HepG2 (cell line): Measurements from ENCODE around the gene GJC1. TPM values are rescaled to one million over a fixed set of nuclear protein-coding genes. Genes with fewer than 3 reads are reported as not detected.

ENCODE experiments used
- BRD4 ChIP-seq: sonication (generic); formaldehyde crosslinking; IDR thresholded peaks from 2 replicates; pipeline ENCODE4 v1.4.0; 2020; ENCODE audit warnings: missing genetic modification reagents
- CREB3 ChIP-seq: sonication (generic); formaldehyde crosslinking; IDR thresholded peaks from 2 replicates; pipeline ENCODE4 v1.5.0; 2020; ENCODE audit warnings: missing genetic modification reagents
- DNMT1 ChIP-seq: sonication (generic); formaldehyde crosslinking; IDR thresholded peaks from 2 replicates; pipeline ENCODE4 v1.5.1; 2020; ENCODE audit warnings: mild to moderate bottlenecking, missing genetic modification reagents
- DRAP1 ChIP-seq: IDR thresholded peaks from 2 replicates; pipeline ENCODE4 v1.6.1; 2016; ENCODE audit warnings: missing genetic modification reagents, missing compliant biosample characterization
- ELF3 ChIP-seq: IDR thresholded peaks from 2 replicates; pipeline ENCODE4 v1.6.1; 2016; ENCODE audit warnings: missing genetic modification reagents, missing compliant biosample characterization
- GPN1 ChIP-seq: sonication (generic); formaldehyde crosslinking; IDR thresholded peaks from 2 replicates; pipeline ENCODE4 v1.5.1; 2020; ENCODE audit warnings: missing genetic modification reagents, borderline replicate concordance
- HIVEP1 ChIP-seq: sonication (generic); formaldehyde crosslinking; IDR thresholded peaks from 2 replicates; pipeline ENCODE4 v1.4.0; 2020; ENCODE audit warnings: mild to moderate bottlenecking, missing genetic modification reagents
- HNRNPL ChIP-seq: fragments of 200-400 bp; formaldehyde crosslinking; IDR thresholded peaks from 2 replicates; pipeline ENCODE4 v1.6.1; 2017; ENCODE audit warnings: mild to moderate bottlenecking, low read depth, low read length
- HNRNPUL1 ChIP-seq: fragments of 200-400 bp; formaldehyde crosslinking; IDR thresholded peaks from 2 replicates; pipeline ENCODE4 v1.6.1; 2017; ENCODE audit warnings: low read depth, mild to moderate bottlenecking, low read length, moderate library complexity
- IRF1 ChIP-seq: sonication (generic); formaldehyde crosslinking; IDR thresholded peaks from 2 replicates; pipeline ENCODE4 v1.4.0; 2020; ENCODE audit warnings: low read depth, mild to moderate bottlenecking, missing genetic modification reagents
- MEIS1 ChIP-seq: sonication (generic); formaldehyde crosslinking; IDR thresholded peaks from 2 replicates; pipeline ENCODE4 v1.9.0; 2021; ENCODE audit warnings: mild to moderate bottlenecking, missing genetic modification reagents, moderate library complexity, borderline replicate concordance
- MXD4 ChIP-seq: IDR thresholded peaks from 2 replicates; pipeline ENCODE4 v1.6.1; 2016; ENCODE audit warnings: mild to moderate bottlenecking, missing biosample characterization, missing genetic modification reagents
- NFKB2 ChIP-seq: sonication (generic); formaldehyde crosslinking; IDR thresholded peaks from 2 replicates; pipeline ENCODE4 v1.4.0; 2020; ENCODE audit warnings: missing genetic modification reagents, borderline replicate concordance
- PITX1 ChIP-seq: sonication (generic); formaldehyde crosslinking; IDR thresholded peaks from 2 replicates; pipeline ENCODE4 v1.5.1; 2020; ENCODE audit warnings: mild to moderate bottlenecking, missing genetic modification reagents
- REST ChIP-seq, 2 experiments: IDR thresholded peaks; 2 replicates each; pipeline ENCODE4 v1.6.1; 2011 to 2012; ENCODE audit warnings: low read length in 2 of 2, borderline replicate concordance in 1 of 2, low read depth in 1 of 2, mild to moderate bottlenecking in 1 of 2, moderate library complexity in 1 of 2
- SIN3B ChIP-seq: fragments of 150-350 bp; IDR thresholded peaks from 2 replicates; pipeline ENCODE4 v1.6.1; 2014; ENCODE audit warnings: low read length
- XRCC5 ChIP-seq: fragments of 200-400 bp; formaldehyde crosslinking; optimal IDR thresholded peaks from 2 replicates; pipeline ENCODE3; 2017; ENCODE audit warnings: mild to moderate bottlenecking, low read length
- YEATS4 ChIP-seq: sonication (generic); formaldehyde crosslinking; IDR thresholded peaks from 2 replicates; pipeline ENCODE4 v1.4.0; 2020; ENCODE audit warnings: missing genetic modification reagents, borderline replicate concordance
- ZFY ChIP-seq: sonication (generic); formaldehyde crosslinking; IDR thresholded peaks from 2 replicates; pipeline ENCODE4 v1.4.0; 2020; ENCODE audit warnings: missing genetic modification reagents
- ZNF138 ChIP-seq: sonication (generic); formaldehyde crosslinking; IDR thresholded peaks from 2 replicates; pipeline ENCODE4 v1.5.0; 2020; ENCODE audit warnings: mild to moderate bottlenecking, low read depth, missing genetic modification reagents
- ZNF260 ChIP-seq: sonication (generic); formaldehyde crosslinking; IDR thresholded peaks from 2 replicates; pipeline ENCODE4 v1.4.0; 2020; ENCODE audit warnings: missing genetic modification reagents, low read depth, mild to moderate bottlenecking, borderline replicate concordance
- ZNF343 ChIP-seq: sonication (generic); formaldehyde crosslinking; IDR thresholded peaks from 2 replicates; pipeline ENCODE4 v1.4.0; 2020; ENCODE audit warnings: mild to moderate bottlenecking, missing genetic modification reagents
- ZNF513 ChIP-seq: sonication (generic); formaldehyde crosslinking; conservative IDR thresholded peaks from 2 replicates; pipeline ENCODE4 v1.5.0; 2020; ENCODE audit warnings: missing genetic modification reagents
- polyA plus RNA-seq, 8 experiments: library from polyadenylated mRNA; depleted of rRNA in 3 of 8; stranded (reverse) in 7 of 8; unstranded in 1 of 8; fragments of >200 nt; fragmentation: Illumina TruSeq in 4 of 8; extraction: Trizol in 4 of 8; gene quantifications; 2 replicates each; pipeline versions ENCODE4 v1.2.1 to v1.2.3, GENCODE V29; 2011 to 2016; ENCODE audit warnings: low read depth in 4 of 8, missing spikeins in 1 of 8, mixed read lengths in 1 of 8; ENCODE audit not compliant: insufficient read depth in 1 of 8
- total RNA-seq, 5 experiments: library from RNA; depleted of rRNA; stranded (reverse); fragments of >200 nt; fragmentation: Illumina TruSeq; extraction: Trizol; gene quantifications; 2 replicates each; pipeline ENCODE4 v1.2.3, GENCODE V29; 2016; ENCODE audit warnings: low read depth in 1 of 5

The GJC1 gene
- total and polyA plus RNA-seq, 2 of the 13 experiments (the other 11 are each of a cell fraction or from before 2014, with no cell fraction given): 1.7 TPM

- TF ChIP-seq XRCC5 (peak; percentile 13), ZFY (CRISPR knock-in tag) (peak; percentile 36), ELF3 (CRISPR knock-in tag) (peak; percentile 24; the same call in 1 of the 2 replicates), BRD4 (CRISPR knock-in tag) (peak; percentile 61; the same call in 1 of the 2 replicates), IRF1 (0 out of 2 replicates have a peak, but pooled peaks have one; percentile 63), NFKB2 (CRISPR knock-in tag) (peak; percentile 34; the same call in 1 of the 2 replicates), REST (IDR thresholded peaks at IDR 0.05; ENCODE audit: borderline replicate concordance in 1 of 2, low read depth in 1 of 2, low read length in 2 of 2) (no peak), YEATS4 (CRISPR knock-in tag) (no peak; the same call in 1 of the 2 replicates), ZNF513 (CRISPR knock-in tag) (no peak), HNRNPL (no peak), ZNF138 (no peak), CREB3 (no peak), DNMT1 (CRISPR knock-in tag) (no peak), HNRNPUL1 (no peak), SIN3B (no peak), PITX1 (0 out of 2 replicates have a peak, but pooled peaks have one; percentile 40), GPN1 (CRISPR knock-in tag) (peak; percentile 85; the same call in 1 of the 2 replicates), ZNF343 (CRISPR knock-in tag) (peak; percentile 90; the same call in 1 of the 2 replicates), ZNF260 (CRISPR knock-in tag) (no peak), HIVEP1 (CRISPR knock-in tag) (0 out of 2 replicates have a peak, but pooled peaks have one; percentile 81), MEIS1 (CRISPR knock-in tag) (peak; percentile 74; the same call in 1 of the 2 replicates), MXD4 (CRISPR knock-in tag) (peak; percentile 72; the same call in 1 of the 2 replicates), DRAP1 (CRISPR knock-in tag) (peak; percentile 84)
These were observed 54.8 kb downstream of the GJC1 start (continued) for GRCh38 chr17:44775136-44775837.
